Measurements from ENCODE around the gene NT5C1A.

The NT5C1A gene

DNA sequence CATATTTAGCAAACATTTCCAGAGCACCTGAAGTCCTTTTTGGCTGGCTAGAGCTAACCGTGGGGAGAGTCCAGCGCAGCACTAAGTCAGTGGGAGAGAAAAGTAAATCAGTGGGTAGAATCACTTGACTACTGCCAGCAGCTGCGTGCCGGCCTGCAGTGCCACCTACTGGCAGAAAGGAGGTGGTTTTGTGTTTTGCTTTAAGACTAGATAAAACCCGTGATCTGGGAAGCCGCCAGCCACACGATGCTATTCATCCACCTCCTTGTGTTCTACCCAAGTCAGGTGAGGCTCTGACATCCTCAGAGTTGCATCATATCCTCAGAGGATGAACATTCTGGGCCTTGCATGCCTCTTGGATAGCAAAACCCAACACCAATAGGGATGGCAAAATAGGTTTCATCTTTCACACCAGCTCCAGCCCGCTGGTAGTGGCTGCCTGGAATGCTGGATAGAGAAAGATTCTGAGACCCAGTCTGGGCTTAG, 18.3 kb downstream of the NT5C1A start:
- TF ChIP-seq CREB5 (CRISPR knock-in tag; IDR thresholded peaks at IDR 0.05; ENCODE audit: low read depth), result no peak
- TF ChIP-seq ZNF70 (CRISPR knock-in tag; IDR thresholded peaks at IDR 0.05), result no peak
- TF ChIP-seq ZFP3 (CRISPR knock-in tag; IDR thresholded peaks at IDR 0.05), result no peak
- no peak for TF ChIP-seq ZNF8 (CRISPR knock-in tag; IDR thresholded peaks at IDR 0.05)
- no peak for TF ChIP-seq OSR1 (CRISPR knock-in tag; IDR thresholded peaks at IDR 0.05)
- TF ChIP-seq ESRRG (CRISPR knock-in tag; IDR thresholded peaks at IDR 0.05), result no peak
- TF ChIP-seq, protein P1, sequence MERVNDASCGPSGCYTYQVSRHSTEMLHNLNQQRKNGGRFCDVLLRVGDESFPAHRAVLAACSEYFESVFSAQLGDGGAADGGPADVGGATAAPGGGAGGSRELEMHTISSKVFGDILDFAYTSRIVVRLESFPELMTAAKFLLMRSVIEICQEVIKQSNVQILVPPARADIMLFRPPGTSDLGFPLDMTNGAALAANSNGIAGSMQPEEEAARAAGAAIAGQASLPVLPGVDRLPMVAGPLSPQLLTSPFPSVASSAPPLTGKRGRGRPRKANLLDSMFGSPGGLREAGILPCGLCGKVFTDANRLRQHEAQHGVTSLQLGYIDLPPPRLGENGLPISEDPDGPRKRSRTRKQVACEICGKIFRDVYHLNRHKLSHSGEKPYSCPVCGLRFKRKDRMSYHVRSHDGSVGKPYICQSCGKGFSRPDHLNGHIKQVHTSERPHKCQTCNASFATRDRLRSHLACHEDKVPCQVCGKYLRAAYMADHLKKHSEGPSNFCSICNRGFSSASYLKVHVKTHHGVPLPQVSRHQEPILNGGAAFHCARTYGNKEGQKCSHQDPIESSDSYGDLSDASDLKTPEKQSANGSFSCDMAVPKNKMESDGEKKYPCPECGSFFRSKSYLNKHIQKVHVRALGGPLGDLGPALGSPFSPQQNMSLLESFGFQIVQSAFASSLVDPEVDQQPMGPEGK (CRISPR knock-in tag; IDR thresholded peaks at IDR 0.05; ENCODE audit: borderline replicate concordance), result no peak
- TF ChIP-seq ZC3H10 (CRISPR knock-in tag; IDR thresholded peaks at IDR 0.05), result no peak
- TF ChIP-seq ZFP30 (CRISPR knock-in tag; IDR thresholded peaks at IDR 0.05), result no peak
- peak; percentile 79 for ATAC-seq

DNA sequence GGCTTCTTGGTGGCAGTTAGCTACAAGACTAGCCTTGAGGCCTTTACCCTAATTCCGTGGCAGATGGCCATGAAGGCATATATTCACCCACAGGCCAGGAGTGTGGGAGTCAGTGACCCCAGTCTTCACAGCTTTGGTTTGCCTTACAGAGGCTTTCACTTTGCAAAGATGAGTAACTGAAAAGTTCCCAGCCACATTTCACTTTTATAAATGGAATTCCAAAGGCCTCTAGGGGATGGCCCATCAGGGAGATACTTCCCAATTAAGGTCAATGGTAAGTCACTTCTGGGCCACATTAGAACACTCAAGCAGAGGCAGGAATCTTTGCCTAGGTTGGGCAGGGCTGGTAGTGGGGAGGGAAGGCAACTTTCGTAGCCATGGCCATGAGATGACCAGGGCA, 19.4 kb downstream of the NT5C1A start:
- ATAC-seq, result no peak
- TF ChIP-seq ZFP30 (CRISPR knock-in tag; IDR thresholded peaks at IDR 0.05) (no peak), ARNTL (CRISPR knock-in tag; IDR thresholded peaks at IDR 0.05; ENCODE audit: borderline replicate concordance, low read depth) (no peak), TSHZ2 (CRISPR knock-in tag; IDR thresholded peaks at IDR 0.05) (no peak), GLIS3 (CRISPR knock-in tag; IDR thresholded peaks at IDR 0.05) (no peak), ZNF70 (CRISPR knock-in tag; IDR thresholded peaks at IDR 0.05) (no peak), OSR1 (CRISPR knock-in tag; IDR thresholded peaks at IDR 0.05) (no peak), ZFP3 (CRISPR knock-in tag; IDR thresholded peaks at IDR 0.05) (no peak), POU6F1 (CRISPR knock-in tag; IDR thresholded peaks at IDR 0.05; ENCODE audit: borderline replicate concordance, low read depth) (no peak)
- TF ChIP-seq, protein P1 (CRISPR knock-in tag; IDR thresholded peaks at IDR 0.05; ENCODE audit: borderline replicate concordance), result no peak

DNA sequence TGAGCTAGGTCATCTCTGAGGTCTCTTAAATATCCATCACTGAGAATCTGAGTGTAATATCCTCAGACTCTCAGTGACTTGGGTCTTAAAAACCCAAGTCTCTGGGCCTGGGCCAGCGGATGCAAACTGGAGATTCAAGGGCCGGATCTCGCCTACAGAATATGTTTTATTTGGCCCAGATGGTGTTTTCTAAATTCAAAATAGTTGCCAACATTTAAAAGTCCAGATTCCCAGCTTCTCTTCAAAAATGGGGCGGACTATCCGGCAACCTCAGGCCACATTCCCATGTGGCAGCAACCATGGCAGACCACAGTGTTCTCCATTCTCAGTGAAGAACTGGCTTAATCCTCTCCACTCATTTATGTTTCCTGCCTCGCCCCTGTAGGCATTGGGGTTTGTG, 19.8 kb downstream of the NT5C1A start:
- no peak for ATAC-seq

More for the DNA sequence above, 19.8 kb downstream of the NT5C1A start:
- TF ChIP-seq ZNF70 (CRISPR knock-in tag; IDR thresholded peaks at IDR 0.05) (no peak), TOX (CRISPR knock-in tag; IDR thresholded peaks at IDR 0.05; ENCODE audit: borderline replicate concordance) (no peak), ZNF565 (CRISPR knock-in tag; conservative IDR thresholded peaks at IDR 0.05; ENCODE audit: low read depth) (no peak), ISL1 (CRISPR knock-in tag; IDR thresholded peaks at IDR 0.05) (no peak), GLIS3 (CRISPR knock-in tag; IDR thresholded peaks at IDR 0.05) (no peak), CSRNP3 (CRISPR knock-in tag; IDR thresholded peaks at IDR 0.05) (no peak), CREB5 (CRISPR knock-in tag; IDR thresholded peaks at IDR 0.05; ENCODE audit: low read depth) (no peak), CSDC2 (CRISPR knock-in tag; IDR thresholded peaks at IDR 0.05) (no peak), ARNTL (CRISPR knock-in tag; IDR thresholded peaks at IDR 0.05; ENCODE audit: borderline replicate concordance, low read depth) (no peak), ZC3H10 (CRISPR knock-in tag; IDR thresholded peaks at IDR 0.05) (no peak), ZNF8 (CRISPR knock-in tag; IDR thresholded peaks at IDR 0.05) (no peak), PPARA (CRISPR knock-in tag; IDR thresholded peaks at IDR 0.05; ENCODE audit: borderline replicate concordance) (no peak), SNAI2 (CRISPR knock-in tag; IDR thresholded peaks at IDR 0.05) (no peak), OSR1 (CRISPR knock-in tag; IDR thresholded peaks at IDR 0.05) (no peak)
